ENCODE data around the gene C4orf54.

DNA sequence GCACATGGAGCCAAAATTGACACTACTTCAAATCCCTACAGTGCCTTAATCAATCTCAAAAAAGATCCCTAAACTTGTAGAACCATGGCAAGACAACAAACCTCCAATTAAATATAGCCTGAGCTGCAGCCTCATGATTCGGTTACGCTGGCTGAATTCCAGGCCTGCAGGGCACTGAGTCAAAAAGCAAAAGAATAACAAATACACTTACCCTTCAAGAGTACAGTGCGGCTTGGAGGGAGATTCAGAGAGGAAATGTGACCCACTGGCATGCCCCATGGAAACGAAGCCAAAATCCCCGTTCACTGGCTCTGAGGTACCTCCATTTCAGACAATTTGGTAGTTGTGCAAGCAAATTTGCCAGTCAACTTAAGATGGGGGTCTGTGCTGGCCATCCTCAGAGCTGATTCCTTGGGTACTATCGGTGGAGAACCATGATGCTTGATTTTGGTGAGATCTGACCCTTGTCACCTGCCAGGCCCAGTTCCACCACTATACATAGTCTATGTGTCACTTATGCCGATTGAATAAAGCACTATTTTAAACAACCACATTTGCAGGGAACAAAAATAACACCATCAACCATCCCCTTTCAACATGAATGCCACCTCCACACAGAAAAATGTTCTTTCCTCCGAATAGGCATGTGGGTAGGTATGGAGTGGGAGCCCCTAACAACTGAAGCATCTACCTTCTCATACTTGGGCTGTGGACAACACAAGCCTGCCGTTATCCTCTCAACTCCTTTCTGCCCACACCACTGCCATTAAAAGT lies 2.1 kb downstream of the C4orf54 start:
- TF ChIP-seq CTCF (IDR thresholded peaks at IDR 0.05): no peak
- TF ChIP-seq POLR2A (IDR thresholded peaks at IDR 0.05): no peak
- TF ChIP-seq POLR2AphosphoS5 (IDR thresholded peaks at IDR 0.05): no peak
